Neural cell (in vitro differentiated cells): ENCODE measurements around the gene TSPAN9.
"Not testable (repeated sequence)": the region's sequence is repeated elsewhere in the genome, so short reads cannot be mapped to it uniquely, and the experiment has no call there.

Source experiments
- EP300 ChIP-seq: fragments of 450-650 bp; conservative IDR thresholded peaks from 2 replicates; pipeline ENCODE4 v1.6.1; 2014; ENCODE audit warnings: antibody characterized with exemption, mild to moderate bottlenecking, moderate library complexity; ENCODE audit not compliant: poor library complexity, severe bottlenecking
- EZH2 ChIP-seq: fragments of 200-600, 300-800 bp; shearing (Covaris generic), sonication (generic); IDR thresholded peaks from 2 replicates; pipeline ENCODE4 v1.6.1; 2014; ENCODE audit warnings: antibody characterized with exemption, low read length, borderline replicate concordance, mild to moderate bottlenecking; ENCODE audit not compliant: insufficient read depth, poor library complexity, severe bottlenecking
- MXI1 ChIP-seq: fragments of 450-650 bp; conservative IDR thresholded peaks from 2 replicates; pipeline ENCODE4 v1.6.1; 2014; ENCODE audit warnings: antibody characterized with exemption, mild to moderate bottlenecking; ENCODE audit not compliant: poor library complexity, severe bottlenecking
- POLR2AphosphoS5 ChIP-seq: IDR thresholded peaks from 2 replicates; pipeline ENCODE4 v1.6.1; 2012
- SMC3 ChIP-seq: fragments of 450-650 bp; conservative IDR thresholded peaks from 2 replicates; pipeline ENCODE4 v1.6.1; 2014; ENCODE audit warnings: antibody characterized with exemption, mild to moderate bottlenecking, moderate library complexity; ENCODE audit not compliant: poor library complexity
- TAF1 ChIP-seq: IDR thresholded peaks from 2 replicates; pipeline ENCODE4 v1.6.1; 2012; ENCODE audit warnings: low read depth
- TF ChIP-seq, protein P1 (sequence below): fragments of 450-650 bp; IDR thresholded peaks from 2 replicates; pipeline ENCODE4 v1.5.1; 2014; ENCODE audit warnings: antibody characterized with exemption, mild to moderate bottlenecking, moderate library complexity; ENCODE audit not compliant: poor library complexity, severe bottlenecking
- TF ChIP-seq, protein P2 (sequence below): IDR thresholded peaks from 2 replicates; pipeline ENCODE4 v1.6.1; 2012; ENCODE audit warnings: borderline replicate concordance

- TF ChIP-seq, protein P1, sequence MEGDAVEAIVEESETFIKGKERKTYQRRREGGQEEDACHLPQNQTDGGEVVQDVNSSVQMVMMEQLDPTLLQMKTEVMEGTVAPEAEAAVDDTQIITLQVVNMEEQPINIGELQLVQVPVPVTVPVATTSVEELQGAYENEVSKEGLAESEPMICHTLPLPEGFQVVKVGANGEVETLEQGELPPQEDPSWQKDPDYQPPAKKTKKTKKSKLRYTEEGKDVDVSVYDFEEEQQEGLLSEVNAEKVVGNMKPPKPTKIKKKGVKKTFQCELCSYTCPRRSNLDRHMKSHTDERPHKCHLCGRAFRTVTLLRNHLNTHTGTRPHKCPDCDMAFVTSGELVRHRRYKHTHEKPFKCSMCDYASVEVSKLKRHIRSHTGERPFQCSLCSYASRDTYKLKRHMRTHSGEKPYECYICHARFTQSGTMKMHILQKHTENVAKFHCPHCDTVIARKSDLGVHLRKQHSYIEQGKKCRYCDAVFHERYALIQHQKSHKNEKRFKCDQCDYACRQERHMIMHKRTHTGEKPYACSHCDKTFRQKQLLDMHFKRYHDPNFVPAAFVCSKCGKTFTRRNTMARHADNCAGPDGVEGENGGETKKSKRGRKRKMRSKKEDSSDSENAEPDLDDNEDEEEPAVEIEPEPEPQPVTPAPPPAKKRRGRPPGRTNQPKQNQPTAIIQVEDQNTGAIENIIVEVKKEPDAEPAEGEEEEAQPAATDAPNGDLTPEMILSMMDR, result not testable (repeated sequence)
- TF ChIP-seq SMC3, POLR2AphosphoS5, MXI1, EZH2, TAF1, EP300: not testable (repeated sequence)
- TF ChIP-seq, protein P2, sequence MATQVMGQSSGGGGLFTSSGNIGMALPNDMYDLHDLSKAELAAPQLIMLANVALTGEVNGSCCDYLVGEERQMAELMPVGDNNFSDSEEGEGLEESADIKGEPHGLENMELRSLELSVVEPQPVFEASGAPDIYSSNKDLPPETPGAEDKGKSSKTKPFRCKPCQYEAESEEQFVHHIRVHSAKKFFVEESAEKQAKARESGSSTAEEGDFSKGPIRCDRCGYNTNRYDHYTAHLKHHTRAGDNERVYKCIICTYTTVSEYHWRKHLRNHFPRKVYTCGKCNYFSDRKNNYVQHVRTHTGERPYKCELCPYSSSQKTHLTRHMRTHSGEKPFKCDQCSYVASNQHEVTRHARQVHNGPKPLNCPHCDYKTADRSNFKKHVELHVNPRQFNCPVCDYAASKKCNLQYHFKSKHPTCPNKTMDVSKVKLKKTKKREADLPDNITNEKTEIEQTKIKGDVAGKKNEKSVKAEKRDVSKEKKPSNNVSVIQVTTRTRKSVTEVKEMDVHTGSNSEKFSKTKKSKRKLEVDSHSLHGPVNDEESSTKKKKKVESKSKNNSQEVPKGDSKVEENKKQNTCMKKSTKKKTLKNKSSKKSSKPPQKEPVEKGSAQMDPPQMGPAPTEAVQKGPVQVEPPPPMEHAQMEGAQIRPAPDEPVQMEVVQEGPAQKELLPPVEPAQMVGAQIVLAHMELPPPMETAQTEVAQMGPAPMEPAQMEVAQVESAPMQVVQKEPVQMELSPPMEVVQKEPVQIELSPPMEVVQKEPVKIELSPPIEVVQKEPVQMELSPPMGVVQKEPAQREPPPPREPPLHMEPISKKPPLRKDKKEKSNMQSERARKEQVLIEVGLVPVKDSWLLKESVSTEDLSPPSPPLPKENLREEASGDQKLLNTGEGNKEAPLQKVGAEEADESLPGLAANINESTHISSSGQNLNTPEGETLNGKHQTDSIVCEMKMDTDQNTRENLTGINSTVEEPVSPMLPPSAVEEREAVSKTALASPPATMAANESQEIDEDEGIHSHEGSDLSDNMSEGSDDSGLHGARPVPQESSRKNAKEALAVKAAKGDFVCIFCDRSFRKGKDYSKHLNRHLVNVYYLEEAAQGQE, result not testable (repeated sequence)
Observed at GRCh38 chr12:3065846-3066245, 11.3 kb upstream of the TSPAN9 start.
